ENCODE measurements around the gene KRT35. TPM values are rescaled to one million over a fixed set of nuclear protein-coding genes. Genes with fewer than 3 reads are reported as not detected.

Gene KRT35
- total RNA-seq (ENCODE audit: unreplicated experiment), result not detected
- long read RNA-seq, result 0 reads

DNA sequence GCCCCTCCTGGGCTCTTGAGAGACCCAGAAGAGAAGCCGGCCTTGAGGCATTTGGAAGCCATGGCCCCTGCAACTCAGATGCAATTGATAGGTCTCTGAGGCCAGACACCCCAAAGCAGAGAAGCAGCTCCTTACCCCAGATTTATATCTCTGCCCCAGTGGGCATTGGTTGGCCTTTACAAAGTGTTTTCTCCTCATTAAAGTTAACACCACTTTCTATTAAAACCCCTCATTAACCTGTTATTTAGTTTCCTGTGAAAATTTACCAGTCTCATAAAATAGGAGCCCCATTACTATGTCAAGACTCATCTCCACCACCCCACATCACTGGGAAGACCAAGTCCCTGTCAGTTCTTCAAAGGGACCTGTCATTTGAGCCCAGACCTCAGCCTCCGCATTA, at the start of gene KRT35:
Gene KRT35, minus strand, starts transcription at position 116 of the 400 bp plus-strand sequence. Its CDS starts 54 bp downstream, at position 62.
- H3K4me3 Mint-ChIP-seq (ENCODE audit: unreplicated experiment), result no peak within 1 kb of the TSS
- H3K4me1 Mint-ChIP-seq (ENCODE audit: unreplicated experiment), result peaks cover 2% of the 10 kb centered on the region
- H3K27me3 Mint-ChIP-seq (ENCODE audit: unreplicated experiment), result peaks cover 1% of the 10 kb centered on the region
- no peak within 1 kb of the TSS for H3K27ac Mint-ChIP-seq (ENCODE audit: unreplicated experiment)
- no peaks in the 10 kb centered on the region for H3K9me3 Mint-ChIP-seq (ENCODE audit: unreplicated experiment)
- TF ChIP-seq CTCF (IDR thresholded peaks at IDR 0.05; ENCODE audit: unreplicated experiment), result no peak
- no peaks in the 10 kb centered on the region for H3K36me3 Mint-ChIP-seq (ENCODE audit: low read depth, unreplicated experiment)
- DNase-seq (ENCODE audit: low spot score), result no peak

DNA sequence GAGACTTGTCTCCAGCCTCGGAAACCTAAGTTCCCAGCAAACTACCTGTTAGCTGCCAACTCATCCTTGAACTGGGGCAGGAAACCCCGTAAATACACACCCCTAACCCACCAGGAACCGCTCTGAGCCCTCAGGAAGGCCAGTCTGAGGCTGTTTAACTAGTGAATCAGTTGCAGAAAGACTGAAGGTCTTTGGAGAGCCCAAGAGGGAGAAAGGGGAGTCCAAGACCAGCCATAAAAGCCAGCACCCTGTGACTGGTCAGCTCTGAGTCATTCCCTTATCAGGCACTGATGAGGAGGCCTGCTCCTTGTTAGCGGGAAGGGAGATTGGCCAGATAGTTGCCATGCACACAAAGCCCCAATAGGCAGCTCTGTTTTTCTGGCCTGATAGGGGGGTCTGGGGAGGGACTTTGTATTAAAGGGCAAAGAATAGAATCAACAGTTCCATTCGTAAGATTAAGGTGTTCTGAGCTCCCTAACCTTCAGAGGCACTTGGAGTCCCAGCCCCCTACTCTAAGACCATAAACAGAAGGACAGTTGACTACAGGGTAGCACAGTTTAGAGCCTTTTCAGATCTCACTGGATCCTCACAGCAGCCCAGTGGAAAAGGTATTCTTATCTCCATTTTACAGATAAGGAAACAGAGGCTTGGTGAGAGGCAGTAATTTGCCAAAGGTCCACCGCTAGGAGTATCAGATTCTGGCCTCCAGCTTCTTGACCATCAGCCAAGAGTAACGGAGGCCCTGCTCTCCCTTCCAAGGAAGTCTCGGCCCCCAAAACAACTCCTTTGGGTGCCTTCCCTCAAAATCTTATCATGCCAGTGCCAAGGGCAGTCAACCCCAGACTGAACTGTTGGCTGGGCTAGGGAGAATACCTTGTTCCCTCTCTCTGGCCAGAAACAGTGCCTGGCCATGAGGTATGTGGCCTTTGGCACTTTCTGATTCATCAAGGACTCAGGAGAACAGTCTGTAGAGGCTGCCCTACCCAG, 49.4 kb upstream of the KRT35 start:
- Mint-ChIP-seq H3K9me3 (ENCODE audit: unreplicated experiment) (no peaks in the 10 kb centered on the region), H3K27ac (ENCODE audit: unreplicated experiment) (no peak overlapping the region), H3K4me1 (ENCODE audit: unreplicated experiment) (no peaks in the 10 kb centered on the region), H3K4me3 (ENCODE audit: unreplicated experiment) (no peak overlapping the region), H3K36me3 (ENCODE audit: low read depth, unreplicated experiment) (no peaks in the 10 kb centered on the region), H3K27me3 (ENCODE audit: unreplicated experiment) (peaks cover 15% of the 10 kb centered on the region)
- DNase-seq (ENCODE audit: low spot score), result no peak
- TF ChIP-seq CTCF (IDR thresholded peaks at IDR 0.05; ENCODE audit: unreplicated experiment), result no peak

- no peak for TF ChIP-seq CTCF (IDR thresholded peaks at IDR 0.05; ENCODE audit: unreplicated experiment)
Observed at GRCh38 chr17:41529491-41529915, 48.6 kb upstream of the KRT35 start.

DNA sequence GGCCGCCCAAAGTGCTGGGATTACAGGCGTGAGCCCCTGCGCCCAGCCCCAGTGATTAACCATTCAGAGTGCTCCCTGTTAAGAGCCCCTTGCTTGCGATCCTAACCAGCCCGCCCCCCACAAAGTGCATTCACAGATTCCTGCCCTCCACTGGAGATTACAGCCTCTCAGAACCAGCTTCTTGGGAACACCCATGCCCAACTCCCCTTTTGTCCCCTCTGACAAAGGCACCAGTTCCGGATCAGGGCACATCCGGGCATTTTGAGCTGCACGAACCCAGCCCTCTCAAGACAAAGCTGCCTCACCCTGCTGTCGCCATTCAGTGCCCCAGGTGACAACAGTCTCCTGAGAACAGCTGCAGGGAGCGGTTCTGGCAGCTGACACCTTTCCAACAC, 48.0 kb upstream of the KRT35 start:
- no peaks in the 10 kb centered on the region for H3K4me1 Mint-ChIP-seq (ENCODE audit: unreplicated experiment)
- no peaks in the 10 kb centered on the region for H3K36me3 Mint-ChIP-seq (ENCODE audit: low read depth, unreplicated experiment)
- H3K4me3 Mint-ChIP-seq (ENCODE audit: unreplicated experiment), result no peak overlapping the region
- TF ChIP-seq CTCF (IDR thresholded peaks at IDR 0.05; ENCODE audit: unreplicated experiment), result no peak
- no peaks in the 10 kb centered on the region for H3K9me3 Mint-ChIP-seq (ENCODE audit: unreplicated experiment)
- H3K27me3 Mint-ChIP-seq (ENCODE audit: unreplicated experiment), result peaks cover 15% of the 10 kb centered on the region
- no peak for DNase-seq (ENCODE audit: low spot score)
- H3K27ac Mint-ChIP-seq (ENCODE audit: unreplicated experiment), result peak overlapping the region; percentile 42

More at GRCh38 chr17:41529491-41529915, 48.6 kb upstream of the KRT35 start:
- Mint-ChIP-seq H3K27me3 (ENCODE audit: unreplicated experiment) (peaks cover 15% of the 10 kb centered on the region), H3K9me3 (ENCODE audit: unreplicated experiment) (no peaks in the 10 kb centered on the region), H3K36me3 (ENCODE audit: low read depth, unreplicated experiment) (no peaks in the 10 kb centered on the region), H3K27ac (ENCODE audit: unreplicated experiment) (peak overlapping the region; percentile 42), H3K4me1 (ENCODE audit: unreplicated experiment) (no peaks in the 10 kb centered on the region), H3K4me3 (ENCODE audit: unreplicated experiment) (no peak overlapping the region)
- no peak for DNase-seq (ENCODE audit: low spot score)

All from endothelial cell (in vitro differentiated cells).